GM04504 (cell line): ENCODE results near the gene SLC39A1.
A peak's percentile ranks its signal among the peaks of the same experiment; 100 is the strongest.
"Not testable (repeated sequence)": the region's sequence is repeated elsewhere in the genome, so short reads cannot be mapped to it uniquely, and the experiment has no call there.

Source experiments
- DNase-seq: peaks from one replicate; pipeline ENCODE4 v3.0.0-alpha.2; 2012; ENCODE audit warnings: low read depth

The SLC39A1 gene

DNA sequence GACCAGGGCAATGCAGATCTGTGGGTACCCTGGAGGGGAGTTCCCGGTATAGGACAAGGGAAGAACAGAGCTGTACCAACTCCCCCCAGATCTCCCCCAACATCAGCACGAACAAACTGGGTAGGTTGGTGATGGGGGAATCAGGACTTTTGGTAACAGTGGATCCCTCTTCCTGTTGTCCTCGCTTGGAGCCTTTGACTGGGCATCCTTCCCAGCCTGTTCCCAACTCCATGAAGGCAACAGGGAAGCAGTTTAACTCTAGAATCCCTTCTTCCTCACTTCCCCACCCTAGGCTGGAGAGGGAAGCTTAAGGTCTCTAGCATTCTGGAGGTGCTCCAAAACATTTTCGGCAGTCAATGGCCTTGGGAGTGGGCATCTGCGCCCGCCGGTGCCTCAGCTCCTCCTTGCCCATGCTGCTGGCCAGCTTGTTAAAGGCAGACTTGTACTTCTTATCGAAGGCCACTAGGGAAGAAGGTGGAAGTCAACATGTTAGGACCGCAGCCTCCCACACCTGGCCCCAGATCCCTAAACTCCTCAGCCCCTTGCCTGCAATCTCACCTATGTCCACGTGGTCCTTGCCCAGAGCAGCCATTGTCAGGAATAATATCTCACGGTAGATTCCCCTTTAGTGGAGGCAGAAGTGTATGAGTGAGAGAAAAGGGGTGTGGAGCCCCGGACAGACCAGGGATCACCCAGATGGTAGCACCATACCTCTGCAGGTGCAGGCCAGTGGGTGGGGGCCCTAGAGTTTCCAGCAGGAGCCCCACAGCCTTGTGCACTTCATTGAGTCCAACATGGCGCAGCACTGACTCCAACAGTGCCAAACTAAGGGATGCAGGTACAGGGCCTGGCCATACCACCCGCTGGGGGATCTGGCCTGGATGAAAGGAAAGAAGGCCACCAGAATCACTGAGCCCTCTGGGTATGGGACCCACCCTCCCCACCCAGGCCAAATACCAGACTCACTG lies 33.1 kb downstream of the SLC39A1 start:
- no peak for DNase-seq

DNA sequence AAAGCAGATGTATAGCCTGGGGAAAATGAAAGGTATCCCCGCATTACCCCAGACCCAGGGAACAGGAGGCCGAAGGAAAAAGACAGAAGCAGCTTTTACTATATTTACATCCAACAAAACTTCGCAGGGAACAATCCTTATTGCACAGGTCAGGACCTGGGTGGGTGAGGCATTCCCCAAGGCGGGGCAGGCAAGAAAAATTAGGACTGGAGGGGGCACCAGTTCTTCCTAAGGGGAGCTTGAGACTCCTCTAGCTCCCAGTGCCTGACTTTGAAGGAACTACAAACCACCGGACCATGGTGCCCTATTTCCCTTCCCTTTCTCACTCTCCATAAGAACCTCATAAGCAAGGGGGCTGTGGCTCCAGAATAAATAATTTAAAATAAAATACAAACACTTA lies 33.9 kb downstream of the SLC39A1 start:
- DNase-seq = no peak

DNA sequence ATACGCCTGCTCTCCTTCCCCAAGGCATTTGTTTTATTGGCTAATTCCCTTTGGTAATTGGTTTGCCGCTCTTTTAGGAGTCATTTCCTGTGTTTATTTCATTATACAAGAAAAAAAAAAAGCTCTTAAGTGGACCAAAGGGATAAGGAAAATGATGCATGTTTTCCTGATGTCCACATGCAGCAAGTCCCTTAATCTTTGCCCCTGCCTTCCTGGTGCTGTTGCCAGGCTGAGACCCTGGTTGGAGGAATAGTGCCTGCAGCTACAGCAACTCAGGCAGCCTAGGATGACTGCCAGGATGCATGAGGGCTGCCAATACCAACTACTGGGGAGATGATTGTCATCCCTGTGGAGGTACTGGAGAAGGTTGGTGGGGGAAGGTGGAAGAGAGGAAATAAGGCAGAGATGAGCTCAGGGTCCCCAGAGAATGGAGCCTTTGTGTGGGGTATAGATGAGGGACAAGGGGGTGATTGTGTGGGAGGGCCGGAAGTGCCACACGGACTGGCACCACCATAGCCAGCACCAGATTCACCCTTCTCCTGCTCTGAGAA lies 34.5 kb downstream of the SLC39A1 start:
- DNase-seq = no peak

DNA sequence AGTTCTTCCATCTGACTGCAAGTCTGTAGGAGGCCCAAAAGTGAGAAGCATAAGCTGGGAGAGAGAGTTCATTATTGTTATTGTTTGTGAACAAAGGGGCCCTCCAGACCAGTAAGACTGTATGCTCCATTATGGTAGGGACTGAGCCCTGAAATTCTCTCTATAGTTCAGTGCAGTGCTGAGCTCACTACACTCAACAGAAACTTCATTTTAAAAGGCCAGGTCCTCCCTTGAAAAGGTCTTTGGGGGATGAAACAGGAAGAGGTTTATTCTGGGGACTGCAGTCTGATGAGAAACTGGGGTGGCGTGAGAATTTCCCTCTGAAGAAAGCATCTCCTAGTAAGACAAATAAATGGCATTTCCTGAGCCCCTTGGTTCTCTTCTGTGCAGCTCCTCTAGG lies 35.1 kb downstream of the SLC39A1 start:
- DNase-seq = no peak

DNA sequence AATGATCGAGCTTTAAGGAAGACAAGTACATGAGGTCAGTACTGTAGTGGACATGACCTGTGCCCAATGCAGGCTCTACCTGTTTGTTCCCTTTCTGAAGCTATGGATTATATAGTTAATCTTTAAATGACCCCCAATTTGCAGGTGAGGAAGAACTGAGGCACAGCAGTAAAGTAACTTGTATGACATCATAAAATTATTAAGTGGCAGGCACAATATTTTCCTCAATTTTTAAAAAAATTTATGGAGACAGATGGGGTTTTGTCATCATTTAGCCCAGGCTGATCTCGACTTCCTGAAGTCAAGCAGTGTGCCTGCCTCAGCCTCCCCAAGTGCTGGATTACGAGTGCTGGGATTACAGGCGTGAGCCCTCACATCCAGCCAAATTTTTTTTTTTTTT lies 36.9 kb downstream of the SLC39A1 start:
- no peak for DNase-seq

DNA sequence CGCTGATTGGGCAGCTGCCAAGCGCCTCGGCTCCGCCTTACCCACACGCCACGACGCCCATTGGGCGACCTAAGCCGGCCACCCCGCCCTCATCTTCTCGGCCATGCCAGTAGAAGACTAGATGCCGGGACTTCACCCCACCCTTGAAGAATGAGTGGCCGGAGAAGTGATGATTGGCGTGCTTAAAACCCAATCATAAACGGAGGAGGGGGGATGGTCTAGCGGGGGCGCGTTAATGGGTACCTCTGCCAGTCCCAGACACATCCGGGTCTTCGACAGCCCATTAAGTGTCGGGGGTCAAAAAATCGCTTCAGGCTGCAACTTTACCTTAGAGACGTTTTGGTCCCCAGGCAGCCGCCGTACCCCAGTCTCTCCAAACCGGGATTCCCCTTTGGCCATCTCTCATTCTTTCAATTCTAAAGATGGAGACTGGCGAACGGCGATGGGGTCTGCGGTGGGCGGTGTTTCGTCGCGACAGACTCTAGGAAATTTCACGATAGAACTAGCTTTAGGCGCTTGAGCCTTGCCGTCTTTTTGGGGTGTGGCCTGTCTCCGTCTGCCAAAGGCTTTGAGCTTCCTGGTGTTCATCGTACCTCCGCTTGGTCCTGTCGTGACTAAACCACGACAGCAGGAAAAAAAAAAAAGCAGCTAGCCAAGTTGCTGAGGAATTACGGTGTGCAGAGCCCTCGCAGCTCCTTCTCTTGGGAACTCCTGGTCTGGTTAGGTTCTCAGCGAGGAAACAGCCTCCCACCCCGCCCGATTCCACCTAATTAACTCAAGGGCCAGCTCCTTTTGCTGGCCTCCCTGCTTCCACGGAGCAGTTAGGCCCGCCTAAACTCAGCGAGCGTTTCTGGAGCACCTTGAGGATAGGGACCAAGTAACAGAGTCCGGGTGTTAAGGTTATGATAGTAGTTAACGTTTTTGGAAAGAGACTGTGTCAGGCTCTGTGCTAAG lies 40.1 kb downstream of the SLC39A1 start, which contains the start of gene GATAD2B:
GATAD2B (minus strand) TSS at position 1 of the 954 bp plus-strand sequence. CDS start 94,625 bp downstream, outside the sequence.
- peak; percentile 100 for DNase-seq

DNA sequence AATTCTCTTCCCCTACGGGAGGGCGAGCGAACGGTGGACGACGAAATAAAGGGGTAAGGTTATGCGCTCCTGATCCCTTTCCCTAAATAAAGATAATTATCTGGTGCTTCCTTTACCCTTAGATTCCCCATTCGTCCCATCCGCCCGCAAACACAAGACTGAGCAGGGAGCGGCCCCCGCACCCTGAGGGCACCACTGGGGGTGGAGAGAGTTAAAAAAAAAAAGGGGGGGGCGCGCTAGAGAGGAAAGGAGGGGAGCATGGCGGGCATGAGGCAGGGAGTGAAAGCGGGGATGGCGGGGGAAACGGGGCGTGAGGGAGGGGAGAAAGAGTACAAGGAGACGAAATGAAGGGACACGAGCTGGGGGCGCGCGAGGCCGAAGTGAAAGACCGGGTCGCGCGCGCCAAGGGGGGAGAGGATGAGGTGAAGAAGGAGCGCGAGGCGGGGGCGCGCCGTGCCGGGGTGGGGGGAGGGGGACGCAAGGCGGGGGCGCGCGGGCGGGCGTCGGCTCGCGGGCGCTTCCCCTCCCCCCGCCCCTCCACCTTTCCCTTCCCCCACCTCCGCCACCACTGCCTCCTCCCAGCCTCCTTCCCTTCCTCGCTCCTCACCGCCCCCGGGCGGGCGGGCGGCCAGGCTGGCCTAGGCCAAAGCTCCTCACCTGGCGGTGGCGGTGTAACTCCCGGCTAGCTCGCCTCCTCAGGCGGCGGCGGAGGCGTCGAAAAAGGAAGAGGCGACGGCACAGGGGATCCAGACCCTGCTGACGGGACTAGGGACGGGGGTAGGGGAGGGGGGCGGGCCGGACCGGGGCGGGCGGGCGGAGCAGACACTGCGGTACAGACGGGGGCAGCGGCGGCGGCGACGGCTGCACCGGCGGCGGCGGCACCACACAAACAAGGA lies 41.0 kb downstream of the SLC39A1 start:
- no peak for DNase-seq

DNA sequence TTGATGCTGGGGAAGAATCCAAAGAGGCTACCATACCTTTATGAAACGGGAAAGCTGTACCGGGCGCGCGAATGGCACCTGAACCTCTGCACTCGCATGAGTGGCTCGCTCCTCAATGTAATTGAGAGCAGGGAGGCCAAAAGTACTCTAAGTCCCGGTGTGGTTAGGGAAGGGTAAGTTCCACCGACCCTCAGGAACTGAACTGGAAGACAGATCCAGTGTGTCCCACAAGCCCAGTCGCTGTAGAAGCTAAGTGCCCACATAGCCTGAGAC lies 41.6 kb downstream of the SLC39A1 start:
- DNase-seq = no peak

DNA sequence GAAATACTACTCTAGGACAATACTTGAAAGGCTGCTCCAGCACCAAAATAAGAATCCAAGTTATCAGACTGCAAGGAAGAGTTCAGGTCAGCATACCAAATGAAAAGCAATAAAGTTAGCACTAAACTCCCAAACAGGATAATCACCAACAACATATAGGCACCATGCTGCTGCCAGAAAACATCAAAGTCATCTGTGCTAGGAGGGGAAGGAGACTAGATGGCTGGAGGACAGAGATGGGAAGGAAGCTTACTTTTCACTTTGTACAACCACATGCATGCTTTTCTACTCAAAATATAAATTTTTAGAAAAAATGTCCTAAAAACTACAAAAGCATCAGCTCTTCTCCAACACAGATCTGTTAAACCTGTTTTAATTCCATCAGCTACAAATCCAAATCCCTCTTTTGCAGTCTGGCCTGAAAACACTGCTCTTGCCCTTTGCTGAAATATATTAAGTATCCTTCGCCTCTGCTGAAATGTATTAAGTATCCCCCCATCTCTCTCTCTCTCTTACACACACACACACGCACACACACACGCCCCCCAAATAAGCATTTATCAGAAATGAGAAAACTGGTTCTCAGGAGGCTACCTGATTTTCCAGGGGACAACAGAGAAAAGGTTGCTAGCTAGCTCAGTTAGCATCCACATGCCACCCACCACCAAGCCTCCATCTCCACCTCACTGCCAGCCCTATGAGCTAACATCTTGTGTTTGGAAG lies 42.1 kb downstream of the SLC39A1 start:
- DNase-seq = no peak

DNA sequence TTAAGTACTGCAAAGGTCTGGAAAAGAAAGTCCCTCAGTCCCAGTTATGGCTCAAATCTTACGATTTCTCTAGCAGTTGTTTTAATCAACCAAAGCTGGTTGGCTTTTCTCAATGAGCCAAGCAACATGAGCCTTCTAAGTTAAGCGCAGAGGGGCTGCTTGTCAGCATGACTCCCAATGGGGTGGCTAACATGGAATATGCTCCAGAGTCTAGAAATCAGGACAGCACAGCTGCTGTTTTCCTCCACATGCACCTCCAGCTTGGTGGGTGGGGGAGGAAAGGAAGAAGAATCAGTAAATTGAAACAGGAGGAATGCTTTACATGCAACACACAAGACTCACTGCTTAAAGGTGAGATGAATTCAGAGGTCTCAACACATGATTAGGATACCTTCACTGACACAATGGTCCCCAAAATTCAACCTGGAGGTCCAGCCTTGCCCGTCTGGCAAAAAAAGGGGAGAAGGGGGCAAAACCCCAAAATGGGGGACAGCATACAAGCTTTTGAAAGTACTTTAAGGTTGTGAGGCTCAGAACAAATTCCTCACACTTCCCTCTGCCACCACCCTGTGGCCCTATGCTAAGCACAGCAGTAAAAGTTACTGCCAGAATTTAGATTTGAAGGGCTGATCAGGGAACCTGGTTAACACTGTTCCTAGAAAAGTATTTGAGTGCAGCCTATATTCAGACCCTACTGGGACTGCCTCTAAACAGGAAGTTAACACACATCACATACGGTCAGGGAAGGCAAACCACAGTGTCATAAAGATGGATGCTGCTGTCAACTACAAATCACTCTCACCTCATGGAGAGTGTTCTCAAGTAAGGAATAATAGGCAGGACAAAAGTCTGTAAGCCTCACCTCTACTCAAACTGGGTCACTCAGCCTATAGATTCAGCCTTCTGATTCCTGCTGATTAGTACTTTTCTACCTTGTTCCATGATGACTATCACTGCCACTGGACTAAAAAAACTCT lies 43.2 kb downstream of the SLC39A1 start:
- no peak for DNase-seq

DNA sequence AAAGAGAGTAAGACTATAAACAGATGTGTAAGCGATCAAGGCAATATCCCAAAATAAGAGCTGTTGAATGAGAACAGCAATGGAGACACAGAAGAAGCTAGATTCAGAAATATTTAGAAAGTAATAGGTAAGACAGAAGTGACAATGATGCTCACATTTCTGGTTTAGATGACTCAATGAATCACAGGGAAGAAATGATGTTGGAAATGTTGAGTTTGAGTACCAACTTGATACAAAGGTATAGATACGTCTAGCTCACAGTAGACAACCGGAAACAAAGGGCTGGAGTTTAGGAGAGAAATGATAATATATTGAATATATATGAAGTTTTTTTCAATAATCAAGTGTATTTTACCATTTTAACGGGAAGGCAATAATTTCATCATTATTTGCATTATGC lies 47.0 kb downstream of the SLC39A1 start:
- DNase-seq = no peak

DNA sequence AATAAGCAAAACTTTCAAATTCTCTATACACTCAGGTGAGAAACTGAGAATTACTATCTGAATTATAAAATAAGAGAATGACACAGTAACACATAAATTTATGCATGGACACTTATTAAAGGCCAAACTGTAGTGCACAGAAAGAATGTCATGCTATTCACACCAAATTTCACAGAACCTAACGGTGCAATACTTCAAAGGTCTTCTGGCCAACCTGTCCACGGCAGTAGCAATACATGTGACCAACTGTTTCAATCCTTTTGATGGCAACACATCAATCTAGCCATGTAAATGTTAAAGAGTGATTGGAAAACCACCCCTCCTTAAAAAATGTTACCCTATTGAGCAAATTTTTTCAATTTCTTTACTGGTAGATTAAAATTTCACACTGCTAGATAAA lies 51.0 kb downstream of the SLC39A1 start:
- no peak for DNase-seq

DNA sequence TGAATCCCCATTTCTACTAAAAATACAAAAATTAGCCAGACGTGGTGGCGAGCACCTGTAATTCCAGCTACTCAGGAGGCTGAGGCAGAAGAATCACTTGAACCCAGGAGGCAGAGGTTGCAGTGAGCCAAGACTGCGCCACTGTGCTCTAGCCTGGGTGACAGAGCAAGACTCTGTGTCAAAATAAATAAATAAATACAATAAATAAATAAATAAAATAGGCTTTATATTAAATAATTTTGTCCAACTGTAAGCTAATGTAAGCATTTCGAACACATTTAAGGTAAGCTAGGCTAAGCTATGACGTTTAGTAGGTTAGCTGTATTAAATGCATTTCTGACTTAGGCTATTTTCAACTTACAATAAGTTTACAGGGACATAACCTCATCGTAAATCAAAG lies 52.8 kb downstream of the SLC39A1 start:
- DNase-seq = not testable (repeated sequence)
